HEK293 (cell line): ENCODE results near the gene SERTAD3.
A peak's percentile ranks its signal among the peaks of the same experiment; 100 is the strongest.

Experiments
- CTCF ChIA-PET: fragments of 350-600 bp; formaldehyde crosslinking; extraction: SDS; loops from one replicate; lab custom pipeline; 2021; ENCODE audit warnings: antibody characterized with exemption; lab: Yijun Ruan, JAX
- POLR2A ChIA-PET: fragments of 300-600 bp; formaldehyde crosslinking; extraction: SDS; loops from one replicate; lab custom pipeline; 2020; ENCODE audit warnings: antibody characterized with exemption, inconsistent platforms; lab: Yijun Ruan, JAX
- H3K27ac ChIP-seq: fragments of 200-500 bp; sonication (Bioruptor generic); 2 replicates; pipeline ENCODE4 v1.5.1; 2014; ENCODE audit warnings: low read depth, low read length, control low read depth, inconsistent platforms; ENCODE audit errors: extremely low read depth
- H3K36me3 ChIP-seq, 2 experiments: fragments of 200-500 bp in 1 of 2; sonication (Bioruptor generic) in 1 of 2; 1 replicate in 1 of 2; 2 replicates in 1 of 2; pipeline ENCODE4 v1.5.1; 2014 to 2017; ENCODE audit warnings: inconsistent platforms in 2 of 2, low read length in 2 of 2; ENCODE audit not compliant: control insufficient read depth in 2 of 2, insufficient read depth in 1 of 2
- H3K4me1 ChIP-seq: fragments of 200-500 bp; sonication (Bioruptor generic); 2 replicates; pipeline ENCODE4 v1.5.1; 2014; ENCODE audit warnings: mild to moderate bottlenecking, low read length, inconsistent platforms; ENCODE audit not compliant: control insufficient read depth, insufficient read depth
- H3K4me3 ChIP-seq: 2 replicates; pipeline ENCODE4 v1.5.1; 2011; ENCODE audit warnings: low read depth, mild to moderate bottlenecking, control low read depth, low read length, moderate library complexity
- H3K9me3 ChIP-seq: fragments of 200-500 bp; sonication (Bioruptor generic); 2 replicates; pipeline ENCODE4 v1.5.1; 2014; ENCODE audit warnings: low read depth, low read length, inconsistent platforms; ENCODE audit not compliant: control insufficient read depth, insufficient read depth
- EGR2 ChIP-seq: fragments of 450-650 bp; formaldehyde crosslinking; IDR thresholded peaks from 2 replicates; pipeline ENCODE4 v1.5.1; 2016; ENCODE audit warnings: low read depth, missing biosample characterization, missing genetic modification characterization
- GFI1B ChIP-seq: fragments of 450-650 bp; formaldehyde crosslinking; IDR thresholded peaks from 2 replicates; pipeline ENCODE4 v1.5.1; 2016; ENCODE audit warnings: missing biosample characterization, missing genetic modification characterization
- IKZF3 ChIP-seq: fragments of 450-650 bp; IDR thresholded peaks from 2 replicates; pipeline ENCODE4 v1.5.0; 2018; ENCODE audit warnings: missing biosample characterization, mild to moderate bottlenecking, missing genetic modification characterization, moderate library complexity
- KLF17 ChIP-seq: fragments of 450-650 bp; formaldehyde crosslinking; IDR thresholded peaks from 2 replicates; pipeline ENCODE4 v1.5.1; 2016; ENCODE audit warnings: missing biosample characterization, missing genetic modification characterization
- OSR2 ChIP-seq: fragments of 450-650 bp; formaldehyde crosslinking; IDR thresholded peaks from 2 replicates; pipeline ENCODE4 v1.5.1; 2016; ENCODE audit warnings: missing biosample characterization, missing genetic modification characterization
- PRDM1 ChIP-seq: fragments of 450-650 bp; formaldehyde crosslinking; IDR thresholded peaks from 2 replicates; pipeline ENCODE4; 2016; ENCODE audit warnings: missing biosample characterization, missing genetic modification characterization
- PRDM4 ChIP-seq: fragments of 450-650 bp; formaldehyde crosslinking; IDR thresholded peaks from 2 replicates; pipeline ENCODE4 v1.5.1; 2017; ENCODE audit warnings: missing biosample characterization, missing genetic modification characterization
- PRDM6 ChIP-seq: fragments of 450-650 bp; formaldehyde crosslinking; IDR thresholded peaks from 2 replicates; pipeline ENCODE4 v1.5.1; 2017; ENCODE audit warnings: missing biosample characterization, missing genetic modification characterization
- SALL2 ChIP-seq: fragments of 450-650 bp; formaldehyde crosslinking; IDR thresholded peaks from 2 replicates; pipeline ENCODE4 v1.5.0; 2017; ENCODE audit warnings: missing biosample characterization, mild to moderate bottlenecking, missing genetic modification characterization, borderline replicate concordance
- YY2 ChIP-seq: fragments of 450-650 bp; formaldehyde crosslinking; IDR thresholded peaks from 2 replicates; pipeline ENCODE4 v1.5.1; 2016; ENCODE audit warnings: missing biosample characterization, missing genetic modification characterization
- ZBTB21 ChIP-seq: fragments of 450-650 bp; formaldehyde crosslinking; IDR thresholded peaks from 2 replicates; pipeline ENCODE4 v1.5.1; 2017; ENCODE audit warnings: missing biosample characterization, missing genetic modification characterization
- ZBTB49 ChIP-seq: fragments of 450-650 bp; formaldehyde crosslinking; IDR thresholded peaks from 2 replicates; pipeline ENCODE4 v1.5.1; 2016; ENCODE audit warnings: missing biosample characterization, missing genetic modification characterization, low read depth
- ZEB2 ChIP-seq: fragments of 450-650 bp; formaldehyde crosslinking; IDR thresholded peaks from 2 replicates; pipeline ENCODE4 v1.5.1; 2016; ENCODE audit warnings: missing biosample characterization, missing genetic modification characterization
- ZFP3 ChIP-seq: fragments of 450-650 bp; formaldehyde crosslinking; IDR thresholded peaks from 2 replicates; pipeline ENCODE4 v1.5.1; 2016; ENCODE audit warnings: low read depth, missing biosample characterization, missing genetic modification characterization
- ZNF121 ChIP-seq: fragments of 450-650 bp; formaldehyde crosslinking; IDR thresholded peaks from 2 replicates; pipeline ENCODE4 v1.5.1; 2016; ENCODE audit warnings: missing biosample characterization, missing genetic modification characterization
- ZNF175 ChIP-seq: fragments of 450-650 bp; formaldehyde crosslinking; IDR thresholded peaks from 2 replicates; pipeline ENCODE4 v1.5.1; 2016; ENCODE audit warnings: missing biosample characterization, missing genetic modification characterization
- ZNF18 ChIP-seq: fragments of 450-650 bp; formaldehyde crosslinking; IDR thresholded peaks from 2 replicates; pipeline ENCODE4 v1.5.1; 2016; ENCODE audit warnings: missing biosample characterization, missing genetic modification characterization
- ZNF37A ChIP-seq: fragments of 450-650 bp; IDR thresholded peaks from 2 replicates; pipeline ENCODE4 v1.5.1; 2018; ENCODE audit warnings: missing biosample characterization, missing genetic modification characterization
- ZNF394 ChIP-seq: fragments of 450-650 bp; formaldehyde crosslinking; IDR thresholded peaks from 2 replicates; pipeline ENCODE4 v1.5.1; 2016; ENCODE audit warnings: missing biosample characterization, missing genetic modification characterization, mild to moderate bottlenecking, moderate library complexity, borderline replicate concordance
- ZNF404 ChIP-seq: fragments of 450-650 bp; formaldehyde crosslinking; IDR thresholded peaks from 2 replicates; pipeline ENCODE4 v1.5.1; 2017; ENCODE audit warnings: missing biosample characterization, missing genetic modification characterization
- ZNF416 ChIP-seq: fragments of 450-650 bp; formaldehyde crosslinking; IDR thresholded peaks from 2 replicates; pipeline ENCODE4 v1.5.1; 2016; ENCODE audit warnings: missing biosample characterization, missing genetic modification characterization
- ZNF423 ChIP-seq: fragments of 450-650 bp; formaldehyde crosslinking; IDR thresholded peaks from 2 replicates; pipeline ENCODE4 v1.5.1; 2016; ENCODE audit warnings: missing biosample characterization, missing genetic modification characterization
- ZNF529 ChIP-seq: fragments of 450-650 bp; formaldehyde crosslinking; IDR thresholded peaks from 2 replicates; pipeline ENCODE4 v1.5.1; 2017; ENCODE audit warnings: missing genetic modification characterization, missing biosample characterization; ENCODE audit not compliant: insufficient replicate concordance
- ZNF610 ChIP-seq: fragments of 450-650 bp; formaldehyde crosslinking; IDR thresholded peaks from 2 replicates; pipeline ENCODE4 v1.5.1; 2016; ENCODE audit warnings: missing biosample characterization, missing genetic modification characterization, borderline replicate concordance
- ZNF621 ChIP-seq: fragments of 450-650 bp; formaldehyde crosslinking; IDR thresholded peaks from 2 replicates; pipeline ENCODE4 v1.5.1; 2017; ENCODE audit warnings: missing biosample characterization, missing genetic modification characterization
- ZNF623 ChIP-seq: fragments of 450-650 bp; formaldehyde crosslinking; IDR thresholded peaks from 2 replicates; pipeline ENCODE4 v1.5.1; 2016; ENCODE audit warnings: missing biosample characterization, missing genetic modification characterization
- ZNF701 ChIP-seq: fragments of 450-650 bp; formaldehyde crosslinking; IDR thresholded peaks from 2 replicates; pipeline ENCODE4 v1.5.1; 2016; ENCODE audit warnings: missing biosample characterization, missing genetic modification characterization
- ZNF792 ChIP-seq: fragments of 450-650 bp; formaldehyde crosslinking; IDR thresholded peaks from 2 replicates; pipeline ENCODE4 v1.5.1; 2016; ENCODE audit warnings: missing biosample characterization, missing genetic modification characterization
- ZSCAN23 ChIP-seq: fragments of 450-650 bp; formaldehyde crosslinking; IDR thresholded peaks from 2 replicates; pipeline ENCODE4 v1.5.1; 2016; ENCODE audit warnings: missing biosample characterization, missing genetic modification characterization

SERTAD3 gene

GRCh38 chr19:40446263-40446784 lies 2.2 kb upstream of the SERTAD3 start (continued):
- TF ChIP-seq ZNF404 (tag by site-specific recombination) (no peak), EGR2 (tag by site-specific recombination) (peak; percentile 21), SALL2 (tag by site-specific recombination) (no peak), YY2 (no peak), ZNF792 (no peak), ZNF37A (no peak), ZNF121 (tag by site-specific recombination) (no peak), ZNF529 (no peak), ZEB2 (tag by site-specific recombination) (0 out of 2 replicates have a peak, but pooled peaks have one; percentile 5), ZFP3 (tag by site-specific recombination) (no peak), IKZF3 (tag by site-specific recombination) (0 out of 2 replicates have a peak, but pooled peaks have one; percentile 9), ZNF701 (no peak), PRDM6 (tag by site-specific recombination) (no peak), KLF17 (tag by site-specific recombination) (0 out of 2 replicates have a peak, but pooled peaks have one; percentile 54), ZNF416 (tag by site-specific recombination) (no peak), ZNF423 (tag by site-specific recombination) (no peak), PRDM1 (tag by site-specific recombination) (no peak), PRDM4 (tag by site-specific recombination) (no peak), ZNF175 (tag by site-specific recombination) (no peak; the same call in 1 of the 2 replicates), ZBTB21 (tag by site-specific recombination) (no peak), ZNF18 (no peak), OSR2 (tag by site-specific recombination) (no peak)
- TF ChIP-seq, all 188 proteins: peak for 5

GRCh38 chr19:40445780-40446262 lies 1.7 kb upstream of the SERTAD3 start:
- ChIA-PET CTCF (interaction anchor here (0.5 to 2.1 kb wide), 9 partner anchors 8 to 182 kb away, joined by 3 to 15 read pairs (median 4); partner anchors contain the start of gene SERTAD1), POLR2A (interaction anchor here (0.6 to 17.1 kb wide), 4 partner anchors 8 to 97 kb away, joined by 3 to 428 read pairs (median 12); partner anchors contain the start of genes BLVRB, C19orf47, PLD3 and SERTAD1)
- H3K4me3 ChIP-seq, result no peak overlapping the region
- H3K9me3 ChIP-seq, result no peaks in the 10 kb centered on the region
- peaks cover 14% of the 10 kb centered on the region for H3K4me1 ChIP-seq
- peaks cover 22 to 28% of the 10 kb centered on the region in 2 experiments for H3K36me3 ChIP-seq
- H3K27ac ChIP-seq, result peak overlapping the region; percentile 37
- TF ChIP-seq ZSCAN23 (tag by site-specific recombination) (no peak), ZNF394 (tag by site-specific recombination) (no peak), ZNF623 (tag by site-specific recombination) (no peak), ZNF621 (tag by site-specific recombination) (no peak), ZBTB21 (tag by site-specific recombination) (no peak), GFI1B (no peak), ZBTB49 (tag by site-specific recombination) (no peak), EGR2 (tag by site-specific recombination) (peak; percentile 96), IKZF3 (tag by site-specific recombination) (peak; percentile 76), ZNF610 (tag by site-specific recombination) (no peak)
